Vagina (tissue), 2 donors: Measurements from ENCODE around the gene LTB4R.

Source experiments
- CTCF ChIP-seq, 3 experiments: fragments of 450-650 bp in 2 of 3; fragments of 200-600 bp in 1 of 3; sonication (generic) in 1 of 3; IDR thresholded peaks; one replicate each; pipeline ENCODE4 v1.5.1; 2017 to 2019; ENCODE audit warnings: antibody characterized with exemption in 3 of 3, mild to moderate bottlenecking in 2 of 3, moderate library complexity in 2 of 3
- POLR2A ChIP-seq, 2 donors: fragments of 450-650 bp; IDR thresholded peaks; one replicate each; pipeline ENCODE4 v1.6.1; 2017; ENCODE audit warnings: antibody characterized with exemption in 2 of 2, mild to moderate bottlenecking in 2 of 2, moderate library complexity in 2 of 2

DNA sequence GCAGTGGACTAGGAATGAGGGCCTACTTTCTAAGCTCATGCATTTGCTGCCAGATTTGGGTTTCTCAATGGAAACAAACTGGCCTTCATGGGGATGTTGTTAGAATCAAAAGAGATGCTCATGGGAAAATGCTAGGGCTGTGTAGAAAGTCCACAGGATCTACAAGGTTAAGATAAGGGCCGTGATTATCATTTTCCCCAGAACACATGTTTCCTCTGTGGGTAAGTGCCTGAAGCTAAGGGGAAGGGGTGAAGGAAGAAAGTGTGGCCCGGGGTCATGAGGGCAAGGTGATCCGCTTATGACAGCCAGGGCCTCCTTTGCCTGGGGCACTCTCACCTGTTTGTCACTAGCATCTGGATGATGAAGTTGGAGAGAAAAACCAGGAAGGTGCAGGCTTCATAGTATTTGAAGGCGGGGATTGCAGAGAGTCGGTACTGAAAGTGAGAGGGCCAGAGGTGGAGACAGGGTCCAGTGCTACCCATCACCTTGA lies 13.8 kb downstream of the LTB4R start:
- no peak for TF ChIP-seq CTCF (IDR thresholded peaks at IDR 0.05)
- no peak for TF ChIP-seq POLR2A (IDR thresholded peaks at IDR 0.05)
